Duodenal mucosa (tissue), 2 donors: ENCODE data around the gene PACS2.

ENCODE experiments used
- H3K27ac ChIP-seq: one replicate; pipeline ENCODE4 v1.7.0; 2013; ENCODE audit warnings: low read depth, low read length
- H3K27me3 ChIP-seq, 2 donors: one replicate each; pipeline ENCODE4 v1.7.0; 2013; ENCODE audit warnings: low read length in 2 of 2, control low read depth in 1 of 2; ENCODE audit not compliant: insufficient read depth in 2 of 2, control insufficient read depth in 1 of 2
- H3K36me3 ChIP-seq, 2 donors: one replicate each; pipeline ENCODE4 v1.7.0; 2013; ENCODE audit warnings: low read length in 2 of 2, control low read depth in 1 of 2; ENCODE audit not compliant: insufficient read depth in 2 of 2, control insufficient read depth in 1 of 2
- H3K4me1 ChIP-seq, 2 donors: one replicate each; pipeline ENCODE4 v1.7.0; 2013; ENCODE audit warnings: low read length in 2 of 2, control low read depth in 1 of 2; ENCODE audit not compliant: insufficient read depth in 2 of 2, control insufficient read depth in 1 of 2
- H3K4me3 ChIP-seq, 2 donors: one replicate each; pipeline ENCODE4 v1.7.0; 2013; ENCODE audit warnings: low read length in 2 of 2, low read depth in 1 of 2
- H3K9ac ChIP-seq, 2 donors: one replicate each; pipeline ENCODE4 v1.7.0; 2013; ENCODE audit warnings: low read length in 2 of 2, low read depth in 1 of 2
- H3K9me3 ChIP-seq, 2 donors: one replicate each; pipeline ENCODE4 v1.7.0; 2013; ENCODE audit warnings: low read length in 2 of 2, control low read depth in 1 of 2; ENCODE audit not compliant: control insufficient read depth in 1 of 2

Gene PACS2

DNA sequence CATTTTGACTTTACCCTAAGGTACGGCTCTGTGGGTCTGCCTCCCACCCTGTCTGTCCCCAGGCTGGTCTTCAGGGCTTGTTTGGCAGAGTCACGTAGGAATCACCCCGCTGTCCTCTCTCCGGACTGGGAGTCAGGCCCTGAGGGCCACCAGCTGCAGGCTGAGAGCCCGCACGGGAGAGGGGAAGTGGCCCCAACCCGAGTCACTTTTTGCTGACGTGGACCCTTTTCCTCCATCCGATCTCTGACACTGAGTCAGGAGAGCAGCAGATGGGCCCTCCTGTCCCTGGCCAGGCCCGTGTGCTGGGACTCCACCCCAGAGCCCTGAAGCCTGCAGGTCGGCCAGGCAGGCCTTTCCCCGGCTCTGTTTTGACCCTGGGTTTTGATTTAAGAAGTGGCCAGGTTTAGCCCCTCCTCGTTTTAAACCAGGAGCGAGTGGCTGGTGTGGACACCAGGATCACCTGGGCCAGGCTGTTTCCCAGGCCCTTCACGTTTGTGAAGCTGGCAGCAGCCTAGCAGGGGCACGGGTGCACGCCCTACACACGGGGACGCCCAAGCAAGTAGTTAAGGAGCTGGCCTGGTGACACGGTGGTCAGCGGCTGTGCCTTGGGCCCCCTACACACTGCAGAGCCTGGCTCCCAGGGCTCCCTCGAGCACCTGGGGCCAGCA, 71.3 kb downstream of the PACS2 start:
- Histone ChIP-seq H3K27me3 (no peaks in the 10 kb centered on the region), H3K4me3 (no peak overlapping the region), H3K9ac (no peak overlapping the region), H3K36me3 (peaks cover 0 to 32% of the 10 kb centered on the region in 2 donors), H3K4me1 (no peaks in the 10 kb centered on the region), H3K27ac (no peak overlapping the region), H3K9me3 (no peaks in the 10 kb centered on the region)

DNA sequence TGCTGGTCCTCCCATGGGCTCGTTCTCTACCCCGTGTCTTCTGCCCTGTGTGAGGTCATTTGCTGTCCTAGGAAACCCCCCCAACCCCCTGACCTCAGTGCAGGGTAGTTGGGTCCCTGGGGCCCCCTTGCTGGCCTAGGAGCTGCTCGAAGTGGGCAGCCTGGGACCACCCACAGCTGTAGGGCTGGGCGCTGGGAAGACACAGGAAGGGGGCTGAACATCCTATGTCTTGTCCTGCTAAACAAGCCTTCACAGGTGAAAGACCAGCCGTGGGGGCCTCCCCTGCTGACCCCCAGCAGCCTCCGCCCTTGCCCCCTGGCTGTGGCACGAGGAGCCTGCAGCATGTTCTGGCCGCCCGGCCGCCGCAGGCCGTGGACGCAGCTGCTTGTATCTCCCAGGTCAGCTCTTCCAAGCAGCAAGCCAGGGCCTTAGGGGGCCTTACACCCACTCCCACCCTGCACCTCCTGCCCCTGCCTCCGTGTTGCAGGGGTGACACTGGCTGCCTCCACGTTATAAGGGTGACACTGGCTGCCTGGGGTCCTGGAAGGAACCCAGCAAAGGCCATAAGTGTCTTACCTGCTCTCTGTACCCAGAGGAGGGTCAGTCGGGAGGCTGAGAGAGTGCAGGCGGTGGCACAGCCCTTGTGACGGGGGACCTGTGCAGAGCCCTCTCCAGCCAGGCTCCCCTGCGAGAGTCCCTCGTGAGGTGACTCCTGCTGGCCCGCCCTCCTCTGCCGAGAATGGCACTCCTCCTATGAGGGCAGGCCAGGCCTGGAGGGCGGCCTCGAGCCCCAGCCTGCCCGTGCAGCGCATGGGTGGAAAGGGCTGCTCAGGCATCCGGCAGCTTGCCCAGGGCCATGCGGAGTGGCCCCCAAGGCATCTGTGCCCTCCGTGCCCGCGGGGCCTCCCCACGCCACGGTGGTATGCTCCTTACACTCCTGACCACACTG, 72.3 kb downstream of the PACS2 start:
- Histone ChIP-seq H3K4me3 (no peak overlapping the region), H3K4me1 (no peaks in the 10 kb centered on the region), H3K27me3 (no peaks in the 10 kb centered on the region), H3K27ac (no peak overlapping the region), H3K36me3 (peaks cover 0 to 28% of the 10 kb centered on the region in 2 donors), H3K9ac (no peak overlapping the region), H3K9me3 (no peaks in the 10 kb centered on the region)

DNA sequence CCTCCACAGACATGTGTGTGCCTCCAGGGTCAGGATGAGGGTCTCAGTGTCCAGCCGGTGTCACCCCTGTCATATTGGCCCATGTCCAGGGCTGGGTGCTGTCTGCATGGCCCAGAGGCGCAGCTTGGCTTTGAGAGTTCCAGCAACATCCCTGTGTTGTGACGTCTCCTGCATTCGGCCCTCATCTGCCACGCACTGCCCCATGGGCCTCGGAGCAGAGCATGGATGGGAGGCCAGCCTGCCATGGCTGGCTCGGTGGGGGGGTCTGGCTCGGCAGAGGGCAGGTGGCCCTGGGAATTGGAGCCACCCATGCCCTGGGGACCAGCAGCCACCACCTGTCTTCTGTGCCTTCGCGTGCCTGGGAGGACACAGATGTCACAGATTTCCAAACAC, 73.0 kb downstream of the PACS2 start:
- peaks cover 0 to 24% of the 10 kb centered on the region in 2 donors for H3K36me3 ChIP-seq
- no peaks in the 10 kb centered on the region for H3K9me3 ChIP-seq
- H3K27ac ChIP-seq = no peak overlapping the region
- no peak overlapping the region for H3K9ac ChIP-seq
- no peak overlapping the region for H3K4me3 ChIP-seq
- H3K27me3 ChIP-seq = no peaks in the 10 kb centered on the region
- H3K4me1 ChIP-seq = no peaks in the 10 kb centered on the region

DNA sequence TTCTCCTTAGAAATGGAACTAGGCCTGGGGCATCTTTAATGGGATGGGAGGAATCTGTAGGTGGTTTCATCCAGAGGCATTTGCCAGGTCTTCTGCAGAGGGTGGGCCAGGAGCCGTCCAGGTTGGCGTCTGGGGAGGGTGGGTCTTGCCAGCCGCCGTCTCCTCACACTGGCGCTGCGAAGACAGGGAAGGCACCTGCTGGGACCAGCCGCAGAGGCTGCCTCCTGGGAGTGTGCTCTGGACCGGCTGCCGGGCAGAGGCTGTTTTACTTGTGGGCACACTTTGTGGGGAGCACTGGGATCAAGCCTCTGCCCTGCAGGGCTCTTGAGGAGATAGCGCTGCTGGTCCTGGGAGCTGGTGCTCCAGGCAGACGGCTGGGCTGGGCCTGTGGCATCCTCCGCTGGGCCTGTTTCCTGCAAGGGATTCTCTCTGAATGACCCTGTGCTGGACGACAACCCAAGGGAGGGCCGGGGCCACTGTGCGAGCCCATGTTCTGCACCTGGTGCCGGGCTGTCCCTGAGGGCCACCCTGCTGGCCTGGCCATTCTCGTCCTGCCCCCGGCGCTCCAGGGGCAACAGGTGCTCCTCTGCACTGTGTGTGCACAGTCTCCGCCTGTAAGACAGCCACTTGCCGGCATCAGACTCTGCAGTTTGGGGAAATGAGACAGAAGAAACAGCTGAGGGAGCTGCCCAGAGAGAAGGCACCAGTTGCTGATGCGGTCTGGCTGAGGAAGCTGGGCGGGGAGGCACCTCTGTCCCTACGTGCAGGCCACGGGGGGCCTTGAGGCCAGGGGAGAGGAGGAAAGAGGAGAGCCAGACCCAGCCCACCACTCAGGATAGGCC, 73.8 kb downstream of the PACS2 start:
- no peak overlapping the region for H3K4me3 ChIP-seq
- H3K36me3 ChIP-seq = peaks cover 0 to 20% of the 10 kb centered on the region in 2 donors
- no peak overlapping the region for H3K27ac ChIP-seq
- H3K27me3 ChIP-seq = no peaks in the 10 kb centered on the region
- H3K9ac ChIP-seq = no peak overlapping the region
- H3K4me1 ChIP-seq = no peaks in the 10 kb centered on the region
- no peaks in the 10 kb centered on the region for H3K9me3 ChIP-seq

GRCh38 chr14:105388976-105389375, 74.4 kb downstream of the PACS2 start:
- H3K9me3 ChIP-seq = no peaks in the 10 kb centered on the region
- no peak overlapping the region for H3K27ac ChIP-seq
- no peak overlapping the region for H3K4me3 ChIP-seq
- peaks cover 0 to 14% of the 10 kb centered on the region in 2 donors for H3K36me3 ChIP-seq
- no peak overlapping the region for H3K9ac ChIP-seq
- no peaks in the 10 kb centered on the region for H3K4me1 ChIP-seq
- no peaks in the 10 kb centered on the region for H3K27me3 ChIP-seq

DNA sequence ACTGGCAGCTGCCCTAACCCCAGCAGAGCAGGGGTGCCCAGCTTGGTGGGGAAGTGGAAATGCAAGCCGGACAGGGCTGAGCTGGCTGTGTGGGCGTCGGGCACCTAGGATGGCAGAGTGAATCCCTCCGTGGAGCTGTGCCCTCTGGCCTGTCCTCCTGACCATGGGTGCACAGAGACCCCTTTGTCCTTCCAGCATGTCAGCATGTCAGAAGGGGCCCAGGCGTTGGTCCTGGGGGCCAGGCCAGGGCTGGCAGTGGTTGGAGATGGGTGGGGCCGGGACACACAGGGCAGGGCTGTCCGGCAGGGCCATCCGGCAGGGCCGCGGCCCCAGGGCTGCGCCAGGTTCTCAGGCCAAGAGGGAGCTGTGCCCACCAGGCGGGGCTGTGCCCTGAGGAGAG, 75.0 kb downstream of the PACS2 start:
- Histone ChIP-seq H3K9ac (no peak overlapping the region), H3K4me1 (no peaks in the 10 kb centered on the region), H3K36me3 (peaks cover 0 to 14% of the 10 kb centered on the region in 2 donors), H3K9me3 (no peaks in the 10 kb centered on the region), H3K4me3 (no peak overlapping the region), H3K27me3 (no peaks in the 10 kb centered on the region), H3K27ac (peak overlapping the region; percentile 20)

DNA sequence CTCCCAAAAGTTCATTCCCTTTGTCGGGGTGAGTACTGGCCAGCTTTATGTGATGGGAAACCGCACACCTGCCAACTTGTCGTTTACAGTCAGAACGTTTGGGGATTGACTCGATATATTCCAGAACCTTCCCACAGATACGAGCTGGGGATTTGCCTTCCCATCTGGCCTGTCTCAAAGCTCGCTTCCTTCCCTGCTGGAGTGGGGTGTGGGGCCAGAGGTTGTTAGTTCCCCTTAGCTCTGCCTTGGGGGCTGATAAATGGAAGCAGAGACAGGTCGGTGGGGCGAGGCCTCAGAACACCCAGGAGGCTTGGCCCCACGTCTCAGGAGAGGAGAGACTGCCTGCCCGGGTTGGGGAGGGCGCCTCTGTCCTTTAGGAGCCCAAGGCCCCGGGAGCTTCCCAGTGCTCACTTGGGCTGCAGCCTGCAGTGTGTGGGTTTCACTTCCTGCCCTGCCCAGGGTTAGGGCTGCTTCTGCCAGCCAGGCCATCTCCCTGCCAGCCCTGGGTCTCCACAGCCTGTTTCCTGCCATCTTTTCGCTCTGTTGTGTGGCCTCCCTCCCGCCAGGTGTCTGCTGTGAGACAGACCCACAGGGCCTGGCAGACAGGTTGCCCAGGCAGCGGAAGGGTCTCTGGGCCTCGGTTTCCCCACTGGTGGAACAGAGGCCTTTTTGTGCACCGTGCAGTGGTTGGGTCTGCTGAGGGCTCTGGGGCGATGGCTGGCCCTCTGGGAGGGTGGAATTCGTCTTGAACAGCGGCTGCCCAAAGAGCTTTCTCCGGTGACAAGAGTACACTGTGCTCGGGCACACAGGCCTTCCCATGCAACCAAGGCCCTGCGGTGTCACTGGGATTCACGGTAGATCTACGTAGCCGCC, 75.7 kb downstream of the PACS2 start:
- Histone ChIP-seq H3K4me3 (no peak overlapping the region), H3K9ac (no peak overlapping the region), H3K27me3 (no peaks in the 10 kb centered on the region), H3K4me1 (no peaks in the 10 kb centered on the region), H3K36me3 (peaks cover 0 to 14% of the 10 kb centered on the region in 2 donors), H3K27ac (peak overlapping the region; percentile 20), H3K9me3 (no peaks in the 10 kb centered on the region)

- H3K9ac ChIP-seq = no peak overlapping the region
- no peaks in the 10 kb centered on the region for H3K4me1 ChIP-seq
- no peak overlapping the region for H3K27ac ChIP-seq
- H3K27me3 ChIP-seq = no peaks in the 10 kb centered on the region
- H3K4me3 ChIP-seq = no peak overlapping the region
- H3K9me3 ChIP-seq = no peaks in the 10 kb centered on the region
- peaks cover 0 to 14% of the 10 kb centered on the region in 2 donors for H3K36me3 ChIP-seq
These were observed 76.4 kb downstream of the PACS2 start for GRCh38 chr14:105390849-105391500.

- H3K9ac ChIP-seq = no peak overlapping the region
- H3K27ac ChIP-seq = no peak overlapping the region
- H3K27me3 ChIP-seq = no peaks in the 10 kb centered on the region
- no peak overlapping the region for H3K4me3 ChIP-seq
- no peaks in the 10 kb centered on the region for H3K9me3 ChIP-seq
- H3K4me1 ChIP-seq = no peaks in the 10 kb centered on the region
- peaks cover 0 to 14% of the 10 kb centered on the region in 2 donors for H3K36me3 ChIP-seq
These were observed 77.0 kb downstream of the PACS2 start for GRCh38 chr14:105391541-105391940.
